ENCODE results near the gene STRIP1. TPM values are rescaled to one million over a fixed set of nuclear protein-coding genes. Genes with fewer than 3 reads are reported as not detected.

STRIP1 gene
- total RNA-seq, 1 experiment from 2014 or later: 40.6 TPM

GRCh38 chr1:110048923-110049601 is 14.6 kb downstream of the STRIP1 start:
- ChIA-PET POLR2A (no interaction called here), CTCF (interaction anchor here (0.7 to 9.6 kb wide), 6 partner anchors 9 to 449 kb away, joined by 3 to 183 read pairs (median 7); partner anchors contain the start of gene STRIP1)
- H3K9me3 Mint-ChIP-seq (ENCODE audit: unreplicated experiment): no peaks in the 10 kb centered on the region
- no peak overlapping the region for H3K27ac Mint-ChIP-seq (ENCODE audit: low read depth, unreplicated experiment)
- no peaks in the 10 kb centered on the region for H3K27me3 Mint-ChIP-seq (ENCODE audit: insufficient read depth, unreplicated experiment)
- DNase-seq (ENCODE audit: unreplicated experiment): peak; percentile 17
- no TSS peak for BruUV-seq (replicated peaks)
- peaks cover 7% of the 10 kb centered on the region for H3K4me1 Mint-ChIP-seq (ENCODE audit: insufficient read depth, unreplicated experiment)
- intact Hi-C loops (cut with micrococcal nuclease): no loop called here
- TF ChIP-seq CTCF (IDR thresholded peaks at IDR 0.05; ENCODE audit: unreplicated experiment): no peak
- H3K4me3 Mint-ChIP-seq (ENCODE audit: unreplicated experiment): no peak overlapping the region
- H3K36me3 Mint-ChIP-seq (ENCODE audit: insufficient read depth, unreplicated experiment): peaks cover 77% of the 10 kb centered on the region

- H3K36me3 Mint-ChIP-seq (ENCODE audit: insufficient read depth, unreplicated experiment): peaks cover 72% of the 10 kb centered on the region
- no peak overlapping the region for H3K27ac Mint-ChIP-seq (ENCODE audit: low read depth, unreplicated experiment)
- CTCF ChIA-PET: interaction anchor here (0.6 to 9.6 kb wide), 11 partner anchors 10 to 448 kb away, joined by 3 to 183 read pairs (median 4); partner anchors contain the start of gene STRIP1
Observed at GRCh38 chr1:110049801-110050601, 15.6 kb downstream of the STRIP1 start.

GRCh38 chr1:110050602-110051261 is 16.3 kb downstream of the STRIP1 start:
- DNase-seq (ENCODE audit: unreplicated experiment): no peak

More at GRCh38 chr1:110049801-110050601, 15.6 kb downstream of the STRIP1 start:
- TF ChIP-seq CTCF (IDR thresholded peaks at IDR 0.05; ENCODE audit: unreplicated experiment): no peak
- Mint-ChIP-seq H3K9me3 (ENCODE audit: unreplicated experiment) (no peaks in the 10 kb centered on the region), H3K4me3 (ENCODE audit: unreplicated experiment) (no peak overlapping the region), H3K4me1 (ENCODE audit: insufficient read depth, unreplicated experiment) (peaks cover 7% of the 10 kb centered on the region), H3K27me3 (ENCODE audit: insufficient read depth, unreplicated experiment) (no peaks in the 10 kb centered on the region)
- no peak for DNase-seq (ENCODE audit: unreplicated experiment)
- no TSS peak for BruUV-seq (replicated peaks)
- POLR2A ChIA-PET: interaction anchor here (0.6 kb wide), 1 partner anchor 1160 kb away, joined by 3 read pairs; no protein-coding TSS in a partner anchor
- intact Hi-C loops (cut with micrococcal nuclease): loop anchor here (10.0 kb wide), 1 partner anchor 445 kb away; no protein-coding TSS in a partner anchor

More at GRCh38 chr1:110050602-110051261, 16.3 kb downstream of the STRIP1 start:
- POLR2A ChIA-PET: interaction anchor here (0.6 kb wide), 1 partner anchor 1159 kb away, joined by 3 read pairs; no protein-coding TSS in a partner anchor
- Mint-ChIP-seq H3K27me3 (ENCODE audit: insufficient read depth, unreplicated experiment) (no peaks in the 10 kb centered on the region), H3K4me3 (ENCODE audit: unreplicated experiment) (no peak overlapping the region), H3K4me1 (ENCODE audit: insufficient read depth, unreplicated experiment) (peaks cover 7% of the 10 kb centered on the region), H3K27ac (ENCODE audit: low read depth, unreplicated experiment) (no peak overlapping the region), H3K36me3 (ENCODE audit: insufficient read depth, unreplicated experiment) (peaks cover 72% of the 10 kb centered on the region), H3K9me3 (ENCODE audit: unreplicated experiment) (no peaks in the 10 kb centered on the region)
- CTCF ChIA-PET: interaction anchor here (0.5 to 9.6 kb wide), 10 partner anchors 10 to 262 kb away, joined by 3 to 183 read pairs (median 6); partner anchors contain the start of gene STRIP1
- TF ChIP-seq CTCF (IDR thresholded peaks at IDR 0.05; ENCODE audit: unreplicated experiment): no peak
- intact Hi-C loops (cut with micrococcal nuclease): loop anchor here (10.0 kb wide), 1 partner anchor 444 kb away; no protein-coding TSS in a partner anchor
- BruUV-seq (replicated peaks): no TSS peak

All from MCF 10A (cell line).